Occipital lobe (tissue), 2 donors: ENCODE results near the gene SLC6A3. TPM values are rescaled to one million over a fixed set of nuclear protein-coding genes. Genes with fewer than 3 reads are reported as not detected.
"Not testable (repeated sequence)": the region's sequence is repeated elsewhere in the genome, so short reads cannot be mapped to it uniquely, and the experiment has no call there.

ENCODE experiments used
- DNase-seq: peaks from one replicate; lab custom pipeline; 2025; lab: John Stamatoyannopoulos, UW
- total RNA-seq: library from RNA; depleted of rRNA; stranded (reverse); fragments of >200 nt; gene quantifications from one replicate; pipeline ENCODE4 v1.2.3, GENCODE V29; 2014

The SLC6A3 gene
- total RNA-seq, 1 donor from 2014 or later = not detected

- DNase-seq = no peak
Observed at GRCh38 chr5:1465117-1465516, 19.9 kb upstream of the SLC6A3 start.

- no peak for DNase-seq
Observed at GRCh38 chr5:1464511-1464910, 19.3 kb upstream of the SLC6A3 start.

DNA sequence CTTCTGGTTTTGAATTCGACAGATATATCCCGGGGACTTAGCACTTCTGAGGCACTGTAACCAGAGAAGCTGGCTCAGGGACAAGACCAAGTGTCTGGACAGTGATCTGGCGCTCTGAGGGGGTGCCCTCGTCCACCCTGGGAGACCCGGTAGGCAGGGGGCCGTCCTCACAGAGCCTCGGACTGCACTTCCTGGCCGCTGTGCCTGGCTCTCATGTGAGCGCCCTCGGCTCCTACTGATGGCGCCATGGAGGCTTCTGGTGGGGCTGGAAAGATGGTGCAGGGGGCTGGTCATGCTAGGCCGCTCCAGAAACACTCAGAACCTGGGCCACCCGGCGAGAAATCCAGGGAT lies 18.8 kb upstream of the SLC6A3 start:
- DNase-seq = no peak

- DNase-seq = no peak
Observed at GRCh38 chr5:1463326-1464095, 18.3 kb upstream of the SLC6A3 start.

DNA sequence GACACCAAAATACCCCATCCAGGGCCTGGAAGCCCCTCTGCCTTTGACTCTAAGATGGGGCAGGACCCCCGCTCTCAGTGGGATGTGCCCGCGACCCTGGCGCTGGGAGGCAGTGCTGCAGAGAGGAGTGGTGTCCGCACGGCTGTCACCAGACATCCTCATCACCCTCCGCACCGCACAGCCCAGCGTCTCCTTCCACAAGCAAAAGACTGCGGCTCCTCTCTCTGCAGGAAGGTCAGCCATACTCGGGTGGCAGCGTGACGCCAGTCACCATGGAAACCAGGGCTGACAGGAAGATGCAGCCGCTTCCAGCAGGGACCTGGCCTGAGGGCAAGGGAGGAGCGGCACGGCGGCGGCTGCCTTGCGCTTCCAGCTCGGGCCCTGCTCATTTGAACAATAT lies 17.1 kb upstream of the SLC6A3 start:
- no peak for DNase-seq

DNA sequence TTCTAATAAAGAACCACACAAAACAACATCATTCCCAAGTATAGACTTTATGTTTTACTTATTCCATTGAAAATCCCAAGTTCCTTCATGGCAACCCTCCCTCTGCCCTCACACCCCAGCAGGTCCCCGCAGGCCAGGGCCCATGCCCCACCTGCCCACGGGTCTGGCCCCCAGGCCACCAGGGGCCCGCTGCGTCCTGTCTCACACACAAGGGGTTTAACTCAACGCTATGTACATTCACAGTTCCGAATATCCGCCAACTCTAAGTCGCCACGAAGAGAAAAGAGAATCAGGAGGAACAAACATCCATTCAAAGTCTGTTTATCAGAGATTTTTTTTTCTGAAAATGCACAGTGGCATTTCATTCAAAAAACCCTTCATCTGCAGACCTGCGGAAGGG lies 16.2 kb upstream of the SLC6A3 start:
- DNase-seq = no peak

- no peak for DNase-seq
Observed at GRCh38 chr5:1460054-1460682, 14.9 kb upstream of the SLC6A3 start.

GRCh38 chr5:1459435-1459834 lies 14.2 kb upstream of the SLC6A3 start:
- DNase-seq = not testable (repeated sequence)

- DNase-seq = not testable (repeated sequence)
Observed at GRCh38 chr5:1456110-1456881, 11.1 kb upstream of the SLC6A3 start.

DNA sequence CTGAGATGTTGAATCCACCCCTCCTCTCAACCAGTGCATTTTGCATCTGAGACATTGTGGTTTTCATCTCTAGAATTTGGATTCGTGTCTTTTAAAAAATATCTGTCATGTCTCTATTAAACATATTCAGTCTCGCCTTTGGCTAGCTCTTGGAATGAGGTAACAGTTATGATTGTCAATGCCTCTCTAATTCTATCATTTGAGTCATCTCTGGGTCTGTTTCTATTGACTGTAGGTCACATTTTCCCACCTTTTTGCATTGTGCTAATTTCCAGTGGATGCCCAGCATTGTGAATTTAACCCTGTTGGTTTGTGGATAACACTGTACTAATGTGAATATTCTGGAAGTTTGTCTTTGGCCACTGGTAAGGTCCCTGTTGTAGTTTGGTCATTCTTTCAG lies 8.4 kb upstream of the SLC6A3 start:
- no peak for DNase-seq

DNA sequence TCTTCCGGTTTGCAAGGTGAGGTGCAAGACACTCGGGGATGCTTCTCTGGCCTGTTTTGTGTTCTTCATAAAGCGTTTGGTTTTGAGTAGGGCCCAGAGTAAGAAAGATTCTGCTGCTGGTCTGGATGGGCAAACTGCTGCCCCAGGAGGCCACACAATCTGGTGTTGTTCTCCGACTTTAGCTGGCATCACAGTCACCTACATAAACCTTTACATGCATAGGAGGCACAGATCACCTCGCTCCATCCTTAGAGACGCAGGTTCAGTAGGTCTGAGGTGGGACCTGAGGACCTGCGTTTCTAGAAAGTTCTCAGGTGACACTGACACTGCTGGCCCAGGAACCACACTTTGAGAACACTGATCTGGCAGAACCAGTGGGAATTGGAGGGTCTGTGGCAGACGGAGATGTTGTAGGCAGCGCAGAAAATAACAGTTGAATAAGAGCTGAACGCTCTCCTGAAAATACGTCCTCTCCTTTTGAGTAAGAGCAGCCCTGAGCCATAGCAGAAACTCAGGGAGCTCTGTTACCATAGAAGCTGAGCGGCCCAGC lies 3.9 kb upstream of the SLC6A3 start:
- DNase-seq = no peak

- DNase-seq = no peak
Observed at GRCh38 chr5:1448511-1449011, 3.3 kb upstream of the SLC6A3 start.

DNA sequence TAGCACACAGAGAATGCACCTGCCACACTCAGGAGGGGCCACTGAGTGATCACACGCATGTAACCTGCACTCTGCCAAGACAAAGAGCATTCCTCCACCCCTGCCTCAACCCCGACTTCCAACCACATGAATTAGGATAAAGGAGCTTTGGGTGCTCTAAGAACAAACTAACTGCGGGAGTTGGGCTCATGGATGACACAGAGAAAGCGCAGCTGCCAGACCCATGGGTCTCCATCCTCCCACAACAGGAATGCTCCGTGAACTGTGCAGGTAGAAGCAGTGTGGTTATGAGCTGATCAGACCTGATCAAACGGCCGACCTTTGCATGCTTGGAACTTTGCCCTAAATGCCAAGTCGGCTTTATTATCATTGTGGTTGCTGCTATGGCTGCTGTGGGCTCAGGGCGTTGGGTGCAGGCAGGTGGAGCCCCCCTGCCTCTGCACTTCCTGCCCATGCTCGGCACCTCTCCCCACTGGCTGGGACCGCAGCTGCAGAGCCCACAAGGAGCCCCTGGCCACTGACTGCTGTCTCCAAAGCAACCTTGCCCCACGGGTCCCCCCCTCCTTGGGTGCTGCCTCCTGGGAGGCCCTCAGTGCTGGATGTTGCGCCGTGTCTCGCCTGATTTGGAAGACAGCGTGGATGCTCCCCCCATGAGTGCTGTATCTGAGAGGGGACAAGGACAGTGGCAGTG lies 2.6 kb upstream of the SLC6A3 start:
- no peak for DNase-seq

DNA sequence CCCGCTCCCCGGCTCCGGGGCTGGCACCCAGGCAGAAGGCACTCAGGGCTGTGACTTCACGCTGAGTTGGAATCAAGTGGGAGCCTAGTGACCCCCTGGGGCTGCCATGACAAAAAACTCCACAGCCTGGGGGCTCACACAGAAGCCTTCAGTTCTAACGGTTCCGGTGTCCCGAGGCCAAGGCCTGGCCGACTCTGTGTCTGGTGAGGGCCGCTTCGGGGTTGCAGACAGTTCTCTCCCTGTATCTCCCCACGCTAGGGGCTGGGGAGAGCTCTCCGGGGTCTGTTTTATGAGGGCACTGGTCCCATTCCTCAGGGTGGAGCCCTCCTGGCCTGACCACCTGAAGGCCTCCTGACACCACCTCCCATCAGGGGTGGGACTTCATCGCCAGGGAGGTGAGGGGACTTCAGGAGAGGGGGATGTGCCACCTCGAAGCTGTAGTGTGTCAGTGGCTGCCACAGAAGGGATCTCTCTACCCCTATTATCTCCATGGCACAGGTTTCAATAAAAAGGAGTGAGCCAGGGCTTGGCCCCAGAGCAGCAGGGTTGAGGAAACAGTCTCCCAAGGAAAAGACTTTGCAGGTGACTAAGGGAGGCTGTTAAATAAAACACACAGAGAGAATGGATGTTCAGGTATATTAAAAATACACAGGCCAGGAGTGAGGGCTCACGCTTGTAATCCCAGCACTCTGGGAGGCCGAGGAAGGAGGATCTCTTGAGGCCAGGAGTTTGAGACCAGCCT lies 1.5 kb upstream of the SLC6A3 start:
- DNase-seq = no peak

- no peak for DNase-seq
Observed at GRCh38 chr5:1445689-1446601, 705 bp upstream of the SLC6A3 start.

DNA sequence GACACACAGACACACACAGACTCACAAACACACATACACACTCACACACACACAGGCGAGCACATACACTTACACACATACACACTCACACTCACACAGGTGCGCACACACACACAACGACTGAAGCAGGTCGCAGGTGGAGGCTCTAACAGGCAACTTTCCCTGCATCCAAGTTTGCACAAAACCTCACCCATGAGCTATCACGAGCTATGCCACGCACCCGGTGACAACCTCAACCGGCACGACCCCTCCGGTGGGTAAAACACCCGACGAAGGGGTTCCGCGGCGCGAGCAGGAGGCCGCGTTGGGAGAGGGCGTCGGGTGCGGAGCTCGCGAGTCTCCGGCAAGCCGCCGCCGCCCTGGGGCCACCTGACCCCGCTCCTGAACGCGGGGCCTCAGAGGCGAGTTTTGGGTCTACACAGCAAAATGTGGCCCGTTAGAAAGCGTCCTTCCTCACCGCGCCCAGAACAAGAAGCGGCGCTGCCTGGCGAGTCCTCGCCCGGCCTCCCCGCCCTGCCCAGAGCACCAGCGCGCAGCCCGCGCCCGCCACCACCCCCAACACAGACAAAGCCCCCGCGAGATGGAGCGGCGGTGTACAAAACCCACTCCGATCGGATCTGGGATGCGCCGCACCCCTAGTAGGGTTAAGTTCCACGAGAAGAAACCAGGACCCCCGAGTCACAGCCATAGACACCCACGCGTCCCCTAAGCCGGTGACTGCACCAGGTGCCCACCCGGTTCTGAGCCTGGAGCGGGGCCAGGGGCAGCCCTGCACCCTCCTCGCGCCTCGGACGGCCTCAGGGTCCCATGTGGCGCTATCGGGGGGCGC lies 665 bp downstream of the SLC6A3 start:
- DNase-seq = no peak

DNA sequence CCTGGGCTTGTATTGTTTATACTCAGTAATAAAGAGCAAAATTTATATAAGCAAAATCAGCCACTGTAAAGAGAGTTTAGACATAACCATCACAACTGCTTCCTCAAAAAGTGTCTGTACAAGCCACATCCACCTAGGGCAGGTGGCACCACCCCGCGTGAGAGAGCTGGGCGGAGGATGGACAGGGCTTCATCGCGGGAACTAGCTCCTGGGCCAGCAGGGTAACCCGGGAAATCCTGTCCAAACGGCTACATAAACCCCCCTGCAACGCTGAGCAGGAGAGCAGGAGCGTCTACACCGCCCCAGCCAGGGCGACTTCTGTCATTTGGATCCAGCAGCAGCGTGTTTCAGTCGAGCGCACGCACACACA lies 1.3 kb downstream of the SLC6A3 start:
- DNase-seq = no peak

- no peak for DNase-seq
Observed at GRCh38 chr5:1443171-1443570, 2.1 kb downstream of the SLC6A3 start.
